Stimulated activated CD4-positive, alpha-beta T cell treated with anti-CD3 and anti-CD28 coated beads, Interleukin-1b, Interleukin-23, amount 100 ng/mL, for 24 hours (primary cell): ENCODE measurements around the gene TLR8.
"Not testable (repeated sequence)": the region's sequence is repeated elsewhere in the genome, so short reads cannot be mapped to it uniquely, and the experiment has no call there.

Source experiments
- DNase-seq, 4 experiments: peaks; one replicate each; pipeline ENCODE4 v3.0.0-alpha.2; 2020; ENCODE audit warnings: low read depth in 4 of 4, low spot score in 1 of 4

Gene TLR8

GRCh38 chrX:12896935-12897334 lies 9.5 kb upstream of the TLR8 start:
- DNase-seq: no peak

GRCh38 chrX:12898073-12898472 lies 8.3 kb upstream of the TLR8 start:
- DNase-seq: no peak

- DNase-seq: no peak
These were observed 6.9 kb upstream of the TLR8 start for GRCh38 chrX:12899506-12899905.

GRCh38 chrX:12901486-12901885 lies 4.9 kb upstream of the TLR8 start:
- DNase-seq: peak; percentile 29 to 49 (median 44)

GRCh38 chrX:12903646-12904045 lies 2.8 kb upstream of the TLR8 start:
- no peak for DNase-seq

GRCh38 chrX:12910423-12911121 lies 4.2 kb downstream of the TLR8 start:
- no peak for DNase-seq

- no peak for DNase-seq
These were observed 4.7 kb downstream of the TLR8 start for GRCh38 chrX:12911122-12911470.

- DNase-seq: no peak
These were observed 6.5 kb downstream of the TLR8 start for GRCh38 chrX:12912791-12913482.

- DNase-seq: no peak
These were observed 11.3 kb downstream of the TLR8 start for GRCh38 chrX:12917753-12918152.

- no peak for DNase-seq
These were observed 12.6 kb downstream of the TLR8 start for GRCh38 chrX:12919051-12919450.

GRCh38 chrX:12919620-12920019 lies 13.2 kb downstream of the TLR8 start:
- DNase-seq: no peak

- DNase-seq: no peak
These were observed 14.6 kb downstream of the TLR8 start for GRCh38 chrX:12920990-12921389.

GRCh38 chrX:12921886-12922598 lies 15.6 kb downstream of the TLR8 start:
- no peak for DNase-seq

GRCh38 chrX:12922599-12922919 lies 16.1 kb downstream of the TLR8 start:
- DNase-seq: no peak

GRCh38 chrX:12929701-12930100 lies 23.3 kb downstream of the TLR8 start:
- no peak for DNase-seq

GRCh38 chrX:12930150-12930549 lies 23.7 kb downstream of the TLR8 start:
- no peak for DNase-seq

GRCh38 chrX:12932244-12932643 lies 25.8 kb downstream of the TLR8 start:
- DNase-seq: no peak

- no peak for DNase-seq
These were observed 28.4 kb downstream of the TLR8 start for GRCh38 chrX:12934850-12935249.

- DNase-seq: no peak
These were observed 30.5 kb downstream of the TLR8 start for GRCh38 chrX:12936947-12937346.

- not testable (repeated sequence) for DNase-seq
These were observed 34.1 kb downstream of the TLR8 start for GRCh38 chrX:12940471-12940870.

- DNase-seq: not testable (repeated sequence)
These were observed 37.2 kb downstream of the TLR8 start for GRCh38 chrX:12943592-12943991.

GRCh38 chrX:12944452-12944851 lies 38.0 kb downstream of the TLR8 start:
- DNase-seq: not testable (repeated sequence)
